Endometrium (tissue), 2 donors: Measurements from ENCODE around the gene ATP8B1.
"Not testable (repeated sequence)": the region's sequence is repeated elsewhere in the genome, so short reads cannot be mapped to it uniquely, and the experiment has no call there.

Experiments
- FAIRE-seq: peaks from 2 replicates; lab custom pipeline; 2012; peaks lifted over from hg19 to GRCh38; lab: Jason Lieb, UNC
- donor health status: control.
- donor health status: control.

The ATP8B1 gene

DNA sequence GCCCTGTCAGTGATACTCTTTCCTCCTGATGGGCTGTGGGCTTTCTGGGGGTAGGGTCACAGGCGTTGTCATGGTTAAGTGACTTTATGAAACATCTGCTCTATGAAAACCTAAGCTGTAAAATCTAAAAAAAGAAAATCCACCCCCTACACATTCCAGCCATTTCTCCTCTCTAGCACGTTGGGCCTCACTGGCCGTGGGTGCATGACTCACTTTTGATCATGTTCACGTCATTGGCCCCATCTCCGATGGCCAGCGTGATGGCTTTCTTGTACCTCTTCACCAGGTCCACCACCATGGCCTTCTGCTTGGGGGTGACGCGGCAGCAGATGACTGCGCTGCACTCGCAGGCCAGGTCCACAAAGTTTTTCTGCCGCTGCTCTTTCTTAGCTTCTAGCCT, 142.2 kb downstream of the ATP8B1 start:
- no peak for FAIRE-seq

DNA sequence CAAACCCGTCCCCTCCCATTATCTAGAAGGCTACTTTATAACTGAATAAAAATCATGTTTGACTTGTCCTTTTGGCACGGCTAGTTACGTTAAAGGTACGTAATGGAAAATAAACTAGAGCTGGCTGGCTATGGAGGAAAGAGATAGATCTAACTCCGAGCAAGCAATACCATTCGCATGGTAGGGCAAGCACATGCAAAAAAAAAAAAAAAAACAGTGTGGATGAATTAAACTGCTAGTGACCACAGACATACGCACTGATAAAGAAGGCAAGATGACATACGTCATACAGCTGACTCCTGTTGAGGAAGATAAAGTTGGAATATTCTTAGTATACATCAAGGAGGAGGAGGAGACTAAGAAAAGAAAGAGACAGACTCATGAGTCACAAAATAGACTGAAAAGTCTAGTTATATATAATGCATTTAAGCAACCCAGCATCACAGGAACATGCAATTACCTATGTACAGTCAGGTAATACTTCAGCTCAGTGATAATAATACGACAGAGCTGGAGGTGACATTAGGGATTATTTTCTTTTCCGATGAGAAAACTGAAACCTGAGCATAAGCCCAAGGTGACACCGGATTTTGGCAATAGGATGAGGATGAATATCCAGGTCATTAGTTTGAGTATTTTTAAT, 143.5 kb downstream of the ATP8B1 start:
- no peak for FAIRE-seq

DNA sequence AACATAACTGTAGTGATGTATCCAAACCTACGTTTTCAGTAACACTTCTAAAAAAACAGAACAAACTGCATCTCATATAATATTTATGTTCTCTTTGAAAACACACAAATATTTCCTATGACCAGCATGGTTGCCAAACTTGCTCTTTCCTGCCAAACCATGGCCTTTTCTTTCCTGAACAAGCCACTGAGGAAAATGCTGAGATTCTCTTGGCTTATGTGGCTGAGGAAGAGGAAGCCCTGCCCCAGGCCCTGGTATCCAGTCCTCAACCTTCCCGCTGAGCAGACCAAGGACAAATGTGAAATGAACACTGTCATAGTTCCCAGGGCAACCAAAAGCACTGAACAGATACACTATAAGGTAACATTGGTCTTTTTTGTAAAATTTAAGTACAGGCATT, 145.6 kb downstream of the ATP8B1 start:
- FAIRE-seq, result no peak

DNA sequence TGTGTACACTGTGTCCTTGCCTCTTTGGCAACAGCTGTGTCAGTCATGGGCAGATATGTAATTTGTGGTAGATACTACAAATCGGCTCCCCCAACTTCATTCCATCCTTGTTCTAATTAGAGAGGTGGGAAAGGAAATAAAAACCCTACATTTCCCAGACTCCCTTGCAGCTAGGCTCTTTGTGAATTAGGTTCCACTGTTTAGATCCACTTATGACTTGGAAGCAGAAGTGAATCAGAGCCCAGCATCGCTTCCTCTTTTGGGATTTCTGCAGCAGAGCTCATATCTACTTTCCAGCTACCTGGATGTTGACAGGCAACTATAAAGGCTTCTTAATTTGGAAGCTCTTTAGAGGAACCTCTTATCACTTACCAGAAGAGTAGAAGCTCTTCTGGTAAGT, 147.4 kb downstream of the ATP8B1 start:
- FAIRE-seq, result no peak

DNA sequence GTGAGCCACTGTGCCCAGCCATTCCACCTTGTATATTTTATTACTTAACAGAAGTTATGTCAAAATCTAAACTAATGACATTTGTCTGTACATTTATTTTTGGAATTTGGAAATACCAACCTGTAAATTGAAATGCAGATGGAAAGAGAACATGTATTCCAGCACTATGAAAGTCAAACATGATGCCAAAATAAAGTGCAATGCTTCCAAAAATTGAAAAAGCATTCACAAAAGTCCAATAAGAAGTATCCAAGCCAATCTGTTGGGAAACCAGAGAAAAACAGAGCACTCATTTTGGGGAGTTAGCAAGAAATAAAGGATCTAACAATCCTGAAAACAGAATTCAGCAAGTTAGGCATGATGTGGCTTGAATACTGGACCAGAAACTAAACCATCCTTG, 151.2 kb downstream of the ATP8B1 start:
- no peak for FAIRE-seq

DNA sequence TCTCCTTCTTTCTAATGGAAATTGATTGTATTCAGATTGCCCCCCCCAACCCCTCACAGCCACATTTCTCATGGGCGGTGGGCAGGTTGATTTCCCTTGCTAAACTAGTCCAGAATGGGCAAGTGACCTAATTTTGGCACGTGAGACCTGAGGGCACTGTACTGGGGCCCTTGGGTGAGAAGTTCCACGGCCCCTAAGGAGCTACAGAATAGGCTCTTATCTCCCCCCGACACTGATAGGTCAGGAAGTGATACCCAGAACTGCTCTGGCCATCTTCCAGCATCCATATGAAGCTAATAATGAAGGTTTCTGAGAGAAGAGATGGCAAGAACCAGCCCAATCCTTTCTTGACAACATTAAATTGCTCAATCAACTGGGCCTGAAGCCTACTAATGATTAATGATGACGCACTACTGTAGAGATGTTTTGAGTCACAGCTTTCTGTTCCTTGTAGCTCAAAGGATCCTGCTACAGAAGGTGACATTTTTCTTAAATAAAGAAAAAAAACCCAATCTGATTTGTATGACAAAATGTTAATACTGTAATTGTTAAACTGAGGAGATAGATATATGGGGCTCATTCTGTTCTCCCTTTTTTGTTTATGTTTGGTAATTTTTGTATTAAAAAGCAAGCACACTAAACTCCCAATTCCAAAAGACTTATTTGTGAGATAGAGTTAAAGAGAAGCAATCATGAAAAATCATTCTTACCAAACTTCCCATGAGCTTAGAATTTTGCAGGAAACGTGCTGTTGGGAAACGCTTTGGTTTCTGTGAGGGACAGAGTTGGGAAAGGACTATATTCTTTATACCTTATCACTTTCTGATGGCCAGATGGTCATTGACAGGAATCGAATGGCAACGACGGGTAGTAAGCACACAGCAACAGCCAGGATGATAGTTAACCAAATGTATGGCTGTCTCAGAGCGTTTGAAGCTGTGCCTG, 153.3 kb downstream of the ATP8B1 start:
- FAIRE-seq, result no peak

DNA sequence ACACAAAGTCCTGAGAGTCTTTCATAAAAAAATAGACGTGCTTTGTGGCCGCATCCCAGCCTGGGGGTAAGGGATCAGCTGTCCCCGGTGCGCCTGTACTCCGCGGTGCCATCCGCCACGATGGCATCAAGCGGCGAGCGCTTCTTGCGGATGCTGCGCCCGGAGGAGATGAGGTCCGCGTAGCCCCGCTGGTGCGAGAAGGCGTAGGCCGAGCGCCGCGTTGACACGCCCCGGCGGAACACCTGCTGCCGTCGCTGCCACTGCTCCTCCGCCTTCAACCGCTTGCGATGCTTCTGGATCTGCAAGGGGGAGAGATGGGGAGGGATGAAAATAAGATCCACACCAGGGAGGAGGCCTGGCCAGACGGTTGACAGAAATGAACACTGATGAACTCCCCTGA, 154.7 kb downstream of the ATP8B1 start:
- FAIRE-seq, result no peak

DNA sequence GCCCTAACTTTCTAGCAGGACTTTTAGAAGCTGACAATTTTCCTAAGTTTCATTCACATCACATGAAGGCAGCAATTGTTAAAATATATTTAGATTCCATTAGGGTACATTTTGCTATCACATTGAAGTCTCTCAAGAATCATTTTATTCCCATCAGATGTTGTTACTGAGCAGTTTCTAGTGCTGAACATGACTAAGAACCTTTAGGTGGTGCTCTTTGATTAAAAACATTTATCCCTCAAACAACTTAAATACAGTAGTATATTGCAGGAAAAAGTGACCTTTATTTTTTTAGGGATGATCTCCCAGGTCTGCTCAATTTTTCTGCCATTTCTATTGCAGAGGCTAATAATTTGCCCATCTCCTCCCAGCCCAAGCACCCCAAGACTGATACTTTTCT, 158.6 kb downstream of the ATP8B1 start:
- no peak for FAIRE-seq

DNA sequence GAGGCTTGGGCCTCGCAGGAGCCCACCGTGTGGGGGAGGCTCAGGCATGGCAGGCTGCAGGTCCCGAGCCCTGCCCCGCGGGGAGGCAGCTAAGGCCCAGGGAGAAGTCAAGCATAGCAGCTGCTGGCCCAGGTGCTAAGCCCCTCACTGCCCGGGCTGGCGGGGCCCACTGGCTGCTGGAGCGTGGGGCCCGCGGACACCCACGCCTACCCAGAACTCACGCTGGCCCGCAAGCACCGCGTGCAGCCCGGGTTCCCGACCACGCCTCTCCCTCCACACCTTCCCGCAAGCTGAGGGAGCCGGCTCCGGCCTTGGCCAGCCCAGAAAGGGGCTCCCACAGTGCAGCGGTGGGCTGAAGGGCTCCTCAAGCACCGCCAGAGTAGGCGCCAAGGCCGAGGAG, 159.4 kb downstream of the ATP8B1 start:
- not testable (repeated sequence) for FAIRE-seq

DNA sequence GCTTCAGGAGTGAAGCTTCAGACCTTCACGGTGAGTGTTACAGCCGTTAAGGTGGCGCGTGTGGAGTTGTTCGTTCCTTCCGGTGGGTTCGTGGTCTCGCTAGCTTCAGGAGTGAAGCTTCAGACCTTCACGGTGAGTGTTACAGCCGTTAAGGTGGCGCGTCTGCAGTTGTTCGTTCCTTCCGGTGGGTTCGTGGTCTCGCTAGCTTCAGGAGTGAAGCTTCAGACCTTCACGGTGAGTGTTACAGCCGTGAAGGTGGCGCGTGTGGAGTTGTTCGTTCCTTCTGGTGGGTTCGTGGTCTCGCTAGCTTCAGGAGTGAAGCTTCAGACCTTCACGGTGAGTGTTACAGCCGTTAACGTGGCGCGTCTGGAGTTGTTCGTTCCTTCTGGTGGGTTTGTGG, 160.7 kb downstream of the ATP8B1 start:
- FAIRE-seq, result not testable (repeated sequence)

DNA sequence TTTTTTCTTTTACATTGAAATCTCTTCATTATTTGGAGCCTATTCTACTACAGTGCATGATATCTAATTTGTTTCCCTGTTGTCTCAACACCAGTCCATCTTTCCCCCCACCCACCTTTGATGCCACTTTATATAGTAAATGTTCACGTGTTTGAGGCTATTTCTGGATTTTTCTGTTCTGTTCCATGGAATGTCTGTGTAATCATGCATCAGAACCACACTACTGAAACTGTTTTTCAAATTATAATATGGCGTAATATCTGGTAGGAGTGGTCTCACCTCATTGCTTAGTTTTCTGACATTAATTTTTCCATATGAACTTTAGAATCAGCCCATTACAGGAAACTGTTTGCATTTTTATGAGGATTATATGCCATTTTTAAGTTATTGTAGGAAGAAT, 162.4 kb downstream of the ATP8B1 start:
- FAIRE-seq, result no peak

DNA sequence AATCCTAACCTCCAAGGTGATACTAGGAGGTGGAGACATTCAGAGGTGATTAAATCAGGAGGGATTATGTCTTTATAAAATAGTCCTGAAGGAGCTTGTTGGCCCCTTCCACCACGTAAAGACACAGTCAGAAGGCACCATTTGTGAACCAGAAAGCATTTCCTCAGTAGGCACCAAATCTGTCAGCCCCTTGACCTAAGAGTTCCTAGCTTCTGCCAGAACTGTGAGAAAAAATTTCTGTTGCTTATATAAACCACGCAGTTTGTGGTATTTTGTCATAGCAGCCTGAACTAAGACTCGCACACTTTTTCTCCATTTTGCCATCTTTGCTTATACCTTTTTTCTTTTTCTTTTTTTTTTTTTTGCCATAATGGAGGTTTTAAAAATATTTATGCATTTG, 162.9 kb downstream of the ATP8B1 start:
- no peak for FAIRE-seq

DNA sequence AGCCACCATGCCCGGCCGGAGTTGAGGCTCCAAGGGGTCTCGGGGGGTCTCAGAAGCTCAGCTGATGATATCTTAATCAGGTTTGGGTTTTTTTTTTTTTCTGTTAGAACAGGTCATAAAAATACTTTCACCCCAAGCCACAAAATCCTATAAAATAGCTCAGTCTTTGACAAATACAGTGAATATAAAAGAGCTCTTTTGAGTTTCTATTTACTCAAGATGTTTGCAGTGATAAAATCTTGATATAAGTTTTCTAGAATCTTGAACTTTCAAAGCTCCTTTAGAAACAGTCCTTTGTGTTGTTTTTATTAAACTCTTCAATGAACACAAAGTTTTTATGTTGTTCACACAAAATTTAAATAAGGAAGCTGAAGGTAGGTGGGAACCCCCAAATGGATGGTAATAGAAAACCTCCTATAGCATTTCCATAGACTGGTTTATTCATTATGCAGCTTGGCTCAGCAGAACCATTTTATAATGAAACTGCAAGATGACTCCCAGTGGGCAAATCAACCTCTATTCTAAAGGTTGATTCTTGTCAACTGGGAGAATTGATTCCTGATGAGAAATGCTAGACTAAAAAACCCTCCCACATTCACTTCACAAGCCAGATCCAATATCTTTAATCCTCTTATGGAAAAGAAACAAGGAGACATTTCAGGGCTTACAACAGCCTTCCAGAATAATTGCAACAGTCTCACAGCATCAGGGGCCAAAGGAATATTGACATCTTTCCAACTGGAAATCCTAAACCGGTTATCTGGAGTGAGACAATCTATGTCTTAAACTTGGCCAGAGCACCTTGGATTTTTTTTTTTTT, 167.9 kb downstream of the ATP8B1 start:
- FAIRE-seq, result no peak

DNA sequence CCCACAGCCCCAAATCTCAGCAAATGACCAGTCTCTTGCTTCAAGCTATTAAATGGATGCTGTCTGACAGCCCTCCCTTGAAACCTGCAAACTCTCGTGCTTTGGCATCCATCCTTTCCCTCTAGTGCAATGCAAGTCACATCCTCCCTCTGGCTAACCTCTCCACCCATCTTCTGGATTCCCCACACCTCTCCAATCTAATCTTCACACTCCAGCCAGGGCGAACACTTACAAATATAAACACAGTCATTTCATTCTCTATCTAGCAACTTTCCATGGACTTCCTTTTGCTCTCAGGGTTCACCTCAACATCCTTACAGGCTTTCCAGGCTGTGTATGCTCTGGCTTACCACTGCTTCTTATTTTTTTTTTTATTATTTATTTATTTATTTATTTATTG, 171.4 kb downstream of the ATP8B1 start:
- FAIRE-seq, result no peak

DNA sequence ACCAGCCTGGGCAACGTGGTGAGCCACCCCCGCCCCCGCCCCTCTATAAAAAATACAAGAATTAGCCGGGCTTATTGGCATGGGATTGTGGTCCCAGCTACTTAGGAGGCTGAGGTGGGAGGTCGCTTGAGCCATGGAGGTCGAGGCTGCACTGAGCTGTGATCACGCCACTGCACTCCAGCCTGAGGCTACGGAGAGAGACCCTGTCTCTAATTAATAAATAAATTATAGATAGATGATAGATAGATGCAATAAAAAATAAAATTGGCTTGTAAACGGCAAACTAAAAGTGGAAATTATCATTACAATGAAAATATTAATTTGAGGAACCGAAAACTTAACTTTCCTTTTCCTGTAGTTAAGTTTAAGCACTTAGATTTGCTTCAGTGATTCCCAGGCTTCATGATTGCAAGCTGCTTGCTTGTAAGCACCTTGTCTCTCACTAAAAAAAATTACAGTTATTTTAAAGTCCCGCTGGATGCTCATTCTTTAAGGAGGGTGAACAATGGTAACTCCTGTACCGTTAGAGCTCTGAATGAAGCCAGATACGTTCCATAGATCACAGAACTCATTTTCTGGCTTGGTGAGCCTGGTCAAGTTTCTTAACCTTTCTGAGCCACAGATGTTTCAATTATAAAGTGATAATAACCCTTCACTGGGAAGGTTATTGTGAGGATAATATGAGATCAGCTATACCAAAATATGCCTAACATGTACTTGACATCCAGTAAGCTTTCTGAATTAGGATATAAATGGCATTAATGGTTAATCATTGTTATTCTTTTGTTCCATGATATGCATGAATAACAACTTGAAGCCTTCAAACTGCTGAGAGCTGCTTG, 172.1 kb downstream of the ATP8B1 start:
- no peak for FAIRE-seq

DNA sequence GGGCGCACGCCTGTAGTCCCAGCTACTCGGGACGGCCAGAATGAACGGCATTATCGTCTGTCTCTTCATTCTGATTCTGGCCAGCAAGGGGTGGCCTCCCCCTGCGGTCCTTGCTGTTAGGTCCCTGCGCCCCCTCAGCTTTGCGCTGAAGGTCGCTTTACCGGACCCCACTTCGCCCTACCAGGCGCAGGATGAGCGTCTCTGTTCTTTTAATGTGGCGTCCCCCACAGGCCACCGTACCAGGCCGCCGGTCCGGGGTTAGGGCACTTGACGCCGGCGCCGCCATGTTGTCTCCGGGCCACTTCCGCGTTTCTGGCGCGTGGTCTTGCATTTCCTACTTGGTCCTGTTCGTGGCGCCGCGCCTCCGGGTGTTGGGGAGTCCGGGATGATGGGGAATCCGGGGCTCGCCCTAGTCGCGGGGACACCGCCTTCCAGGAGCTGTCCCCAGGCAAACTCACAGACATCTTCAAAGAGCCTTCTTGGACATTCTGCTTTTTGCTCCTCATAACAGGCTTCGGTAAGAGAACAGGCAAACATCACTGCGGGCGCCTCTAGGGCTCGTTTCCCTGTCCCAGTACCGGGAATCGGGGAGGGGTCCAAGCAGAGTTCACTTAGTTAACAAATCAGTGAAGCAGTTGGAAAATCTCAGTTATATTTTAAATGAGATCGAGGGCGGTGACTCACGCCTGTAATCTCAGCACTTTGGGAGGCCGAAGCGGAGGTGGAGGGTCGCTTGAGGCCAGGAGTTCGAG, 172.9 kb downstream of the ATP8B1 start:
- peak; percentile 83 for FAIRE-seq

DNA sequence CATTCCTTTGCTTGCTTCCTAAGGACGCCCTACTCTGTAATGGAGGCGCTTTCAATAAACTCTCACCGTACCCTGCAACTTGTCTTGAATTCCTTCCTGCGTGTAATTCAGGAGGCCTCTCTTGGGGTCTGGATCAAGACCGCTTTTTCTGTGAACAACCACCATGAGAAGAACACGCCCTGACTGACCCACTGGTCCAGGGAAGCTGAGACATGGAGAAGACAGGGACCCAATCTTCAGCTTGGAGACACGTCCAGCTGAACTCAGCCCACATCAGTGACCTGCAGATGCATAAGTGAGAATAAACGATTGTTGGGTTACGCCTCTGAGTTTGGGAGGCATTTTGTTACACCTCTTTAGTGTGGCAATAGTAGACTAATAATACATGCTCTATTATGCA, 173.7 kb downstream of the ATP8B1 start:
- no peak for FAIRE-seq

DNA sequence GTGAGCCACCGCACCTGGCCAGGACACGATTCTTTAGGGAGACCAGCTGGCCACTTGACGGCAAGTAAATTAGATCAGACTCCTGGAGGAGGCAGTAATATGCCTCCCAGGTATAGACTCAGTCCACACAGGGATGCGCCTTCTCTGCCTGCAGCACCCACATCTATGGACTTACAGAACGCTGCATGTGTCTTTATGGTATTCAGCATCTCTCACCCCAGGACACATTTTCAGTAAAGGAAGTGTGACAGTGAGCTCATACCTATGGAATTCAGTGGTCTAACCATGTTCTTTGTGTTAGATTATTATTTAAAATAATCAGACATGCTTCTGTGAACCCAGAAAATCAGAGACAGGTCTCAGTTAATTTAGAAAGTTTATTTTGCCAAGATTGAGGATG, 175.6 kb downstream of the ATP8B1 start:
- no peak for FAIRE-seq

DNA sequence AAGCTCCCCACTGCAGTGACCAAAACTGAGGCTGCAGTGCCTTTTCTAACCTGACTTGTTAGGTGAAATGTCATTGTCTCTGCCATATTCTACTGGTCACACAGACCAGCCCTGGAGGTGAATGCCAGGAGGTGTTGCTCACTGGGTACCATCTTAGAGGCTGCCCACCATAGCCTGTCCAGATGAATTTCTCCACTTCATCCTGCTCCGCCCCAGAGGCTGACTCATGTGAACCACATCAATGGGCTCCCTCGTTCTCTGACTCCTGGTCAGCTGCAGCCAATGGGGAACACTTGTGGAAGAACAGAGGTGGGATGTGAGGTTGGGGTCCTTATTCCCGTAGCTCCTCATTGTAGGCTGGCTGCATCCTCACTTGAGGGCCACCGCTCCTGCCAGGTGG, 178.1 kb downstream of the ATP8B1 start:
- no peak for FAIRE-seq

DNA sequence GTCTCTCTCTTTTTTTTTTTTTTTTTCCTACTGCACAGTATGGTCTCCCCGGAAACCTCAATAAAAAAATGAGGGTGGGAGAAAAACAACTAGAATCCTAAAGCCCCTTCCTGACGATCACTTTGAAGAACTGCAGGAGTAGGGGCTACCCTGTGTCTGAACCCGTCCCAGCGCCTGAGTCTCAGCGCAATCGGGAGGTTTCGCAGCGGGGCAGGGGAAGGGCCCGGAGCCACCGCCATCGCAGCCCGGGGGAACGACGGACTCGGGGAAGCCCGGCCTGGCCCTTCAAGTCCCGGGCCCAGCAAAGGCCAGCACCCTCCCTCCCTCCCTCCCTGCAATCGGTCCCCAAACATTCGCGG, 181.9 kb downstream of the ATP8B1 start:
- no peak for FAIRE-seq

DNA sequence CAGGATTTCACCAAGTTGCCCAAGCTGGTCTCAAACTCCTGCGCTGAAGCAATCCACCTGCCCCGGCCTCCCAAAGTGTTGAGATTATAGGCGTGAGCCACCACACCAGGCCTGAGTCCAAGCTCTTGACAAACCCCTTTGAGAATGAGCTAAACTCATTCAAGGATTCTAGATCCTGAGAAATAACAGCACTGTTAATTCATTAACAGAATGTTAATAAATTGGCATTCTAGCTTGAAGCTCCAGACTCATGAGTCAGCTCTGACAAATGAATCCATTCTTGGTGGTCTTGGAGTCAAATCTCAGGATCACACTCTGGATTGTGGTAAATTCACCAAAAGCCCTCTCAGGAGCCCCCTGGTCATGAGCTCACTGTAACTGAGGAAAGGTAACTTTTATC, 183.2 kb downstream of the ATP8B1 start:
- no peak for FAIRE-seq
